Measurements from ENCODE around the gene CDC42BPA. TPM values are rescaled to one million over a fixed set of nuclear protein-coding genes. Genes with fewer than 3 reads are reported as not detected.

Gene CDC42BPA
- polyA plus RNA-seq, 1 of the 3 experiments (the other 2 are of a cell fraction), result 6.8 TPM

DNA sequence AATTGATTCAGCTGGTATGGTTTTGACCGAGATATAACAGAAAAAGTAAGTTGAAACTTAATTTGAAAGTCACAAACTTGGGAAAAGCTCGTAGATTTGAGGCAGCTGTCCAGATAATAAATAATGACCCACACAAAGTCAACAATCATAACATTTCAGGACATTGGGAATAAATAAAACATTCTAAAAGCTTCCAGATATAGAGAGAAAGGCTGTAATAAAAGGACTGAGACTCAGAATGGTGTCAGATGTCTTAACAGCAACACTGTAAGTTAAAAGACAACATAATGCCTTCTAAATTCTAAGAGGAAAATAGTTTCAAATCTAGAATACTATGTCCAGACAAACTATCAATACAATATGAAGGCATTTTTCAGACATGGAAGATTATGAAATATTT lies 163.3 kb downstream of the CDC42BPA start:
- H2AFZ ChIP-seq (ENCODE audit: low read depth), result no peak overlapping the region
- no peaks in the 10 kb centered on the region for H3K9me2 ChIP-seq
- H3K4me3 ChIP-seq (ENCODE audit: low read depth in 2 of 2, low read length in 1 of 2), result no peak overlapping the region
- H3K27ac ChIP-seq (ENCODE audit: low read depth in 2 of 2, low read length in 1 of 2), result no peak overlapping the region
- ChIA-PET CTCF (no interaction called here), POLR2A (no interaction called here)
- H3K9ac ChIP-seq, result no peak overlapping the region
- WGBS (ENCODE audit: low lambda C conversion rate), result 87% methylated on average over 2 of the region's 2 CpGs
- H3K27me3 ChIP-seq (ENCODE audit: insufficient read depth), result no peaks in the 10 kb centered on the region
- DNase-seq, result no peak
- peaks cover 0 to 2% of the 10 kb centered on the region in 2 experiments; a peak in 1 of 4 replicates for H3K4me1 ChIP-seq (ENCODE audit: control insufficient read depth in 1 of 2, insufficient read depth in 2 of 2, low read depth in 1 of 2, low read length in 1 of 2)
- no peaks in the 10 kb centered on the region for H4K20me1 ChIP-seq (ENCODE audit: insufficient read depth)
- H3F3A ChIP-seq (replicated peaks; ENCODE audit: insufficient read depth), result no peaks in the 10 kb centered on the region
- H3K4me2 ChIP-seq, result no peak overlapping the region
- TF ChIP-seq, protein P1, sequence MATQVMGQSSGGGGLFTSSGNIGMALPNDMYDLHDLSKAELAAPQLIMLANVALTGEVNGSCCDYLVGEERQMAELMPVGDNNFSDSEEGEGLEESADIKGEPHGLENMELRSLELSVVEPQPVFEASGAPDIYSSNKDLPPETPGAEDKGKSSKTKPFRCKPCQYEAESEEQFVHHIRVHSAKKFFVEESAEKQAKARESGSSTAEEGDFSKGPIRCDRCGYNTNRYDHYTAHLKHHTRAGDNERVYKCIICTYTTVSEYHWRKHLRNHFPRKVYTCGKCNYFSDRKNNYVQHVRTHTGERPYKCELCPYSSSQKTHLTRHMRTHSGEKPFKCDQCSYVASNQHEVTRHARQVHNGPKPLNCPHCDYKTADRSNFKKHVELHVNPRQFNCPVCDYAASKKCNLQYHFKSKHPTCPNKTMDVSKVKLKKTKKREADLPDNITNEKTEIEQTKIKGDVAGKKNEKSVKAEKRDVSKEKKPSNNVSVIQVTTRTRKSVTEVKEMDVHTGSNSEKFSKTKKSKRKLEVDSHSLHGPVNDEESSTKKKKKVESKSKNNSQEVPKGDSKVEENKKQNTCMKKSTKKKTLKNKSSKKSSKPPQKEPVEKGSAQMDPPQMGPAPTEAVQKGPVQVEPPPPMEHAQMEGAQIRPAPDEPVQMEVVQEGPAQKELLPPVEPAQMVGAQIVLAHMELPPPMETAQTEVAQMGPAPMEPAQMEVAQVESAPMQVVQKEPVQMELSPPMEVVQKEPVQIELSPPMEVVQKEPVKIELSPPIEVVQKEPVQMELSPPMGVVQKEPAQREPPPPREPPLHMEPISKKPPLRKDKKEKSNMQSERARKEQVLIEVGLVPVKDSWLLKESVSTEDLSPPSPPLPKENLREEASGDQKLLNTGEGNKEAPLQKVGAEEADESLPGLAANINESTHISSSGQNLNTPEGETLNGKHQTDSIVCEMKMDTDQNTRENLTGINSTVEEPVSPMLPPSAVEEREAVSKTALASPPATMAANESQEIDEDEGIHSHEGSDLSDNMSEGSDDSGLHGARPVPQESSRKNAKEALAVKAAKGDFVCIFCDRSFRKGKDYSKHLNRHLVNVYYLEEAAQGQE (IDR thresholded peaks at IDR 0.05; ENCODE audit: low read depth, low read length), result no peak
- TF ChIP-seq TEAD4 (IDR thresholded peaks at IDR 0.05; ENCODE audit: borderline replicate concordance, insufficient read depth) (no peak), RXRA (IDR thresholded peaks at IDR 0.05; ENCODE audit: borderline replicate concordance, low read depth) (no peak), MXI1 (IDR thresholded peaks at IDR 0.05; ENCODE audit: low read depth, low read length) (no peak), CHD2 (IDR thresholded peaks at IDR 0.05; ENCODE audit: low read length, partially characterized antibody) (no peak), TAF1 (IDR thresholded peaks at IDR 0.05; ENCODE audit: borderline replicate concordance, low read depth, low read length) (no peak), RFX5 (IDR thresholded peaks at IDR 0.05; ENCODE audit: low read length) (no peak), TCF12 (IDR thresholded peaks at IDR 0.05) (no peak), YY1 (IDR thresholded peaks at IDR 0.05; ENCODE audit: low read depth) (no peak), FOXM1 (IDR thresholded peaks at IDR 0.05; ENCODE audit: low read depth) (no peak), JUND (IDR thresholded peaks at IDR 0.05) (no peak), POLR2AphosphoS5 (IDR thresholded peaks at IDR 0.05; ENCODE audit: low read depth, low read length) (no peak), FOXJ3 (CRISPR knock-in tag; IDR thresholded peaks at IDR 0.05) (no peak), EZH2phosphoT487 (IDR thresholded peaks at IDR 0.05; ENCODE audit: borderline replicate concordance, low read depth) (no peak)
- no peaks in the 10 kb centered on the region for H3K9me3 ChIP-seq
- H3K36me3 ChIP-seq (replicated peaks in 1 of 2; ENCODE audit: control insufficient read depth in 1 of 2, insufficient read depth in 2 of 2, low read length in 1 of 2), result peaks cover 5 to 29% of the 10 kb centered on the region in 2 experiments
- no peaks in the 10 kb centered on the region for H3K79me2 ChIP-seq (ENCODE audit: insufficient read depth)

DNA sequence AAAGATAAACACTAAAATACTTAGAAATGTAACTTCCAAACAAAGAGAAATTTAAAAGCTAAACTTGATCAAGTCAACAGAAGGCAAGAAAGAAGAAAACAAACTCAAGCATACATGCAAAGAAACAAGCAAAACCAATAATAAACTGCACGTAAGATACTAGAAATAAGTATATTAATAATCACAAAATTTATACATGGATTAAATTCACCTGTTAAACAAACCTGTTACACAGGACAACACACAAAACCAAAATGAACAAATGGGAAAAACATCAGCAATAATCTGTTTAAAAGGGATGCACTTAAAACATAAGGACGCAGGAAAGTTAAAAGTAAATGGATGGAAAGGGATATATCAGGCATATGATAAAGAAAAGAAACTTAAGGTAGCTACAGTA lies 165.8 kb downstream of the CDC42BPA start:
- no peak for DNase-seq
- CTCF ChIA-PET, result interaction anchor here (1.0 kb wide), 1 partner anchor 16 kb away, joined by 3 read pairs; no protein-coding TSS in a partner anchor
- peaks cover 5% of the 10 kb centered on the region; the same call in 1 of the 2 replicates for H3K79me2 ChIP-seq (ENCODE audit: insufficient read depth)
- no peak overlapping the region for H3K27ac ChIP-seq (ENCODE audit: low read depth in 2 of 2, low read length in 1 of 2)
- H4K20me1 ChIP-seq (ENCODE audit: insufficient read depth), result no peaks in the 10 kb centered on the region
- no peaks in the 10 kb centered on the region for H3K9me2 ChIP-seq
- H3K36me3 ChIP-seq (replicated peaks in 1 of 2; ENCODE audit: control insufficient read depth in 1 of 2, insufficient read depth in 2 of 2, low read length in 1 of 2), result peaks cover 3 to 12% of the 10 kb centered on the region in 2 experiments
- no peak overlapping the region for H3K4me3 ChIP-seq (ENCODE audit: low read depth in 2 of 2, low read length in 1 of 2)
- no peak overlapping the region for H3K9ac ChIP-seq
- no peaks in the 10 kb centered on the region for H3K9me3 ChIP-seq
- no peak overlapping the region for H2AFZ ChIP-seq (ENCODE audit: low read depth)
- H3K27me3 ChIP-seq (ENCODE audit: insufficient read depth), result no peaks in the 10 kb centered on the region
- no peak overlapping the region for H3K4me2 ChIP-seq
- no peaks in the 10 kb centered on the region for H3K4me1 ChIP-seq (ENCODE audit: control insufficient read depth in 1 of 2, insufficient read depth in 2 of 2, low read depth in 1 of 2, low read length in 1 of 2)
- POLR2A ChIA-PET, result no interaction called here
- no peaks in the 10 kb centered on the region for H3F3A ChIP-seq (replicated peaks; ENCODE audit: insufficient read depth)
- 91% methylated on average over 2 of the region's 2 CpGs for WGBS (ENCODE audit: low lambda C conversion rate)
- TF ChIP-seq, protein P2, sequence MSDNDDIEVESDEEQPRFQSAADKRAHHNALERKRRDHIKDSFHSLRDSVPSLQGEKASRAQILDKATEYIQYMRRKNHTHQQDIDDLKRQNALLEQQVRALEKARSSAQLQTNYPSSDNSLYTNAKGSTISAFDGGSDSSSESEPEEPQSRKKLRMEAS (IDR thresholded peaks at IDR 0.05; ENCODE audit: low read depth), result no peak
- TF ChIP-seq TCF12 (IDR thresholded peaks at IDR 0.05), result no peak
- no peak for TF ChIP-seq GABPA (IDR thresholded peaks at IDR 0.05; ENCODE audit: low read depth)
- TF ChIP-seq, protein P3, sequence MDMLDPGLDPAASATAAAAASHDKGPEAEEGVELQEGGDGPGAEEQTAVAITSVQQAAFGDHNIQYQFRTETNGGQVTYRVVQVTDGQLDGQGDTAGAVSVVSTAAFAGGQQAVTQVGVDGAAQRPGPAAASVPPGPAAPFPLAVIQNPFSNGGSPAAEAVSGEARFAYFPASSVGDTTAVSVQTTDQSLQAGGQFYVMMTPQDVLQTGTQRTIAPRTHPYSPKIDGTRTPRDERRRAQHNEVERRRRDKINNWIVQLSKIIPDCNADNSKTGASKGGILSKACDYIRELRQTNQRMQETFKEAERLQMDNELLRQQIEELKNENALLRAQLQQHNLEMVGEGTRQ (IDR thresholded peaks at IDR 0.05; ENCODE audit: borderline replicate concordance, low read depth, low read length), result no peak
- no peak for TF ChIP-seq MXI1 (IDR thresholded peaks at IDR 0.05; ENCODE audit: low read depth, low read length)
- TF ChIP-seq RAD21 (IDR thresholded peaks at IDR 0.05; ENCODE audit: low read length), result no peak
- TF ChIP-seq POLR2AphosphoS5 (IDR thresholded peaks at IDR 0.05; ENCODE audit: low read depth, low read length), result no peak
- TF ChIP-seq SMC3 (IDR thresholded peaks at IDR 0.05; ENCODE audit: low read depth, low read length), result no peak
- no peak for TF ChIP-seq NFIC (IDR thresholded peaks at IDR 0.05; ENCODE audit: borderline replicate concordance)
- TF ChIP-seq, protein P4, sequence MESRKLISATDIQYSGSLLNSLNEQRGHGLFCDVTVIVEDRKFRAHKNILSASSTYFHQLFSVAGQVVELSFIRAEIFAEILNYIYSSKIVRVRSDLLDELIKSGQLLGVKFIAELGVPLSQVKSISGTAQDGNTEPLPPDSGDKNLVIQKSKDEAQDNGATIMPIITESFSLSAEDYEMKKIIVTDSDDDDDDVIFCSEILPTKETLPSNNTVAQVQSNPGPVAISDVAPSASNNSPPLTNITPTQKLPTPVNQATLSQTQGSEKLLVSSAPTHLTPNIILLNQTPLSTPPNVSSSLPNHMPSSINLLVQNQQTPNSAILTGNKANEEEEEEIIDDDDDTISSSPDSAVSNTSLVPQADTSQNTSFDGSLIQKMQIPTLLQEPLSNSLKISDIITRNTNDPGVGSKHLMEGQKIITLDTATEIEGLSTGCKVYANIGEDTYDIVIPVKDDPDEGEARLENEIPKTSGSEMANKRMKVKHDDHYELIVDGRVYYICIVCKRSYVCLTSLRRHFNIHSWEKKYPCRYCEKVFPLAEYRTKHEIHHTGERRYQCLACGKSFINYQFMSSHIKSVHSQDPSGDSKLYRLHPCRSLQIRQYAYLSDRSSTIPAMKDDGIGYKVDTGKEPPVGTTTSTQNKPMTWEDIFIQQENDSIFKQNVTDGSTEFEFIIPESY (IDR thresholded peaks at IDR 0.05; ENCODE audit: borderline replicate concordance, low read depth), result no peak
